ENCODE measurements around the gene CCL17. TPM values are rescaled to one million over a fixed set of nuclear protein-coding genes. Genes with fewer than 3 reads are reported as not detected.
"Not testable (repeated sequence)": the region's sequence is repeated elsewhere in the genome, so short reads cannot be mapped to it uniquely, and the experiment has no call there.

Gene CCL17
- total RNA-seq, 1 experiment from 2014 or later = not detected

GRCh38 chr16:57374067-57374534, 30.5 kb upstream of the CCL17 start:
- no peaks in the 10 kb centered on the region for H3K36me3 ChIP-seq (ENCODE audit: low read depth)
- CTCF ChIA-PET = no interaction called here
- no peaks in the 10 kb centered on the region for H4K20me1 ChIP-seq (ENCODE audit: insufficient read depth)
- H3K4me2 ChIP-seq = no peak overlapping the region
- DNase-seq = no peak
- peaks cover 26% of the 10 kb centered on the region for H3F3A ChIP-seq (ENCODE audit: insufficient read depth, low read depth)
- H3K9me3 ChIP-seq (ENCODE audit: insufficient read depth, low read depth) = no peaks in the 10 kb centered on the region
- BruUV-seq (replicated peaks) = no TSS peak
- H3K9me2 ChIP-seq (ENCODE audit: insufficient read depth) = no peaks in the 10 kb centered on the region
- no peak overlapping the region for H3K4me3 ChIP-seq
- no peaks in the 10 kb centered on the region for H3K27me3 ChIP-seq (ENCODE audit: insufficient read depth, low read depth)
- peaks cover 25% of the 10 kb centered on the region for H3K4me1 ChIP-seq (replicated peaks; ENCODE audit: insufficient read depth)
- TF ChIP-seq EZH2 (IDR thresholded peaks at IDR 0.05; ENCODE audit: low read depth) (no peak), CTCF (conservative IDR thresholded peaks at IDR 0.05) (no peak)
- no peak overlapping the region for H2AFZ ChIP-seq
- H3K79me2 ChIP-seq (ENCODE audit: low read depth) = no peaks in the 10 kb centered on the region
- POLR2A ChIA-PET (ENCODE audit: unreplicated experiment) = no interaction called here
- intact Hi-C loops (cut with micrococcal nuclease; ENCODE audit: unreplicated experiment) = no loop called here
- no peak overlapping the region for H3K27ac ChIP-seq

GRCh38 chr16:57374925-57375465, 29.6 kb upstream of the CCL17 start:
- H3K27ac ChIP-seq; CTCF ChIA-PET; DNase-seq; H3K36me3 ChIP-seq (ENCODE audit: low read depth); H3K4me2 ChIP-seq; BruUV-seq (replicated peaks); H2AFZ ChIP-seq; intact Hi-C loops (cut with micrococcal nuclease; ENCODE audit: unreplicated experiment); H3K9me2 ChIP-seq (ENCODE audit: insufficient read depth); POLR2A ChIA-PET (ENCODE audit: unreplicated experiment); H3K9me3 ChIP-seq (ENCODE audit: insufficient read depth, low read depth); H3K27me3 ChIP-seq (ENCODE audit: insufficient read depth, low read depth); H3K79me2 ChIP-seq (ENCODE audit: low read depth); H3K4me3 ChIP-seq; H4K20me1 ChIP-seq (ENCODE audit: insufficient read depth): not testable (repeated sequence)
- peaks cover 28% of the 10 kb centered on the region for H3K4me1 ChIP-seq (replicated peaks; ENCODE audit: insufficient read depth)
- H3F3A ChIP-seq (ENCODE audit: insufficient read depth, low read depth) = peaks cover 35% of the 10 kb centered on the region

- H3K79me2 ChIP-seq (ENCODE audit: low read depth) = no peaks in the 10 kb centered on the region
- peaks cover 35% of the 10 kb centered on the region for H3F3A ChIP-seq (ENCODE audit: insufficient read depth, low read depth)
- H3K4me3 ChIP-seq = no peak overlapping the region
- H3K36me3 ChIP-seq (ENCODE audit: low read depth) = no peaks in the 10 kb centered on the region
- DNase-seq = no peak
- H3K27me3 ChIP-seq (ENCODE audit: insufficient read depth, low read depth) = no peaks in the 10 kb centered on the region
- ChIA-PET CTCF (no interaction called here), POLR2A (ENCODE audit: unreplicated experiment) (no interaction called here)
- peak overlapping the region; percentile 65 for H3K4me2 ChIP-seq
- H3K4me1 ChIP-seq (replicated peaks; ENCODE audit: insufficient read depth) = peaks cover 30% of the 10 kb centered on the region
- no peaks in the 10 kb centered on the region for H4K20me1 ChIP-seq (ENCODE audit: insufficient read depth)
- H3K9me2 ChIP-seq (ENCODE audit: insufficient read depth) = no peaks in the 10 kb centered on the region
- H2AFZ ChIP-seq = no peak overlapping the region
- intact Hi-C loops (cut with micrococcal nuclease; ENCODE audit: unreplicated experiment) = no loop called here
- no peak for TF ChIP-seq CTCF (conservative IDR thresholded peaks at IDR 0.05)
- TF ChIP-seq EZH2 (IDR thresholded peaks at IDR 0.05; ENCODE audit: low read depth) = no peak
- H3K27ac ChIP-seq = peak overlapping the region; percentile 87; the same call in 1 of the 2 replicates
- H3K9me3 ChIP-seq (ENCODE audit: insufficient read depth, low read depth) = no peaks in the 10 kb centered on the region
- no TSS peak for BruUV-seq (replicated peaks)
These were observed 28.2 kb upstream of the CCL17 start for GRCh38 chr16:57376313-57376818.

All from PC-9 (cell line).